Ishikawa (cell line): ENCODE measurements around the gene ZNF555.

ENCODE experiments used
- CEBPB ChIP-seq: IDR thresholded peaks from 2 replicates; pipeline ENCODE4 v1.6.1; 2012
- CREB1 ChIP-seq: IDR thresholded peaks from 2 replicates; pipeline ENCODE4 v1.6.1; 2012; ENCODE audit warnings: low read depth
- EGR1 ChIP-seq: IDR thresholded peaks from 2 replicates; pipeline ENCODE4 v1.6.1; 2012
- EP300 ChIP-seq: IDR thresholded peaks from 2 replicates; pipeline ENCODE4 v1.6.1; 2012; ENCODE audit warnings: borderline replicate concordance
- FOXM1 ChIP-seq: IDR thresholded peaks from 2 replicates; pipeline ENCODE4 v1.6.1; 2012; ENCODE audit warnings: low read depth, borderline replicate concordance
- MAX ChIP-seq: IDR thresholded peaks from 2 replicates; pipeline ENCODE4 v1.6.1; 2012
- NFIC ChIP-seq: IDR thresholded peaks from 2 replicates; pipeline ENCODE4 v1.6.1; 2012
- RAD21 ChIP-seq: IDR thresholded peaks from 2 replicates; pipeline ENCODE4 v1.6.1; 2012; ENCODE audit warnings: low read depth
- REST ChIP-seq: IDR thresholded peaks from 2 replicates; pipeline ENCODE4 v1.6.1; 2012; ENCODE audit warnings: low read depth, mild to moderate bottlenecking
- TAF1 ChIP-seq: IDR thresholded peaks from 2 replicates; pipeline ENCODE4 v1.6.1; 2012; ENCODE audit warnings: low read depth, mild to moderate bottlenecking
- TCF12 ChIP-seq: IDR thresholded peaks from 2 replicates; pipeline ENCODE4 v1.6.1; 2012; ENCODE audit warnings: low read depth
- TEAD4 ChIP-seq: IDR thresholded peaks from 2 replicates; pipeline ENCODE4 v1.6.1; 2012
- USF1 ChIP-seq: IDR thresholded peaks from 2 replicates; pipeline ENCODE4 v1.6.1; 2012
- YY1 ChIP-seq: IDR thresholded peaks from 2 replicates; pipeline ENCODE4 v1.6.1; 2012; ENCODE audit warnings: low read depth
- ZBTB7A ChIP-seq: IDR thresholded peaks from 2 replicates; pipeline ENCODE4 v1.6.1; 2012; ENCODE audit warnings: low read depth

Gene ZNF555

GRCh38 chr19:2798158-2798685 lies 43.1 kb upstream of the ZNF555 start:
- no peak for TF ChIP-seq TAF1
- no peak for TF ChIP-seq CREB1
- TF ChIP-seq CEBPB = no peak
- no peak for TF ChIP-seq TEAD4
- TF ChIP-seq ZBTB7A = no peak
- TF ChIP-seq MAX = no peak
- no peak for TF ChIP-seq RAD21
- no peak for TF ChIP-seq REST
- TF ChIP-seq NFIC = no peak
- TF ChIP-seq TCF12 = no peak
- TF ChIP-seq YY1 = no peak
- no peak for TF ChIP-seq FOXM1
- TF ChIP-seq EGR1 = no peak
- no peak for TF ChIP-seq EP300

GRCh38 chr19:2798733-2799132 lies 42.5 kb upstream of the ZNF555 start:
- no peak for TF ChIP-seq ZBTB7A
- TF ChIP-seq REST = no peak
- no peak for TF ChIP-seq TAF1

- TF ChIP-seq EP300 = no peak
- TF ChIP-seq CREB1 = no peak
- TF ChIP-seq NFIC = no peak
- TF ChIP-seq TEAD4 = no peak
- no peak for TF ChIP-seq REST
- TF ChIP-seq YY1 = no peak
- no peak for TF ChIP-seq TAF1
- TF ChIP-seq ZBTB7A = no peak
- no peak for TF ChIP-seq FOXM1
Observed at GRCh38 chr19:2799273-2800020, 41.8 kb upstream of the ZNF555 start.

- TF ChIP-seq USF1 = no peak
- no peak for TF ChIP-seq TCF12
- no peak for TF ChIP-seq TAF1
- TF ChIP-seq REST = no peak
Observed at GRCh38 chr19:2800506-2800905, 40.8 kb upstream of the ZNF555 start.

GRCh38 chr19:2802826-2803225 lies 38.4 kb upstream of the ZNF555 start:
- no peak for TF ChIP-seq FOXM1
- no peak for TF ChIP-seq TAF1
- no peak for TF ChIP-seq CEBPB
- TF ChIP-seq TCF12 = no peak
- TF ChIP-seq REST = no peak
- no peak for TF ChIP-seq EP300
- no peak for TF ChIP-seq MAX
- TF ChIP-seq CREB1 = no peak
- TF ChIP-seq YY1 = no peak
- no peak for TF ChIP-seq RAD21
- TF ChIP-seq NFIC = no peak
- TF ChIP-seq ZBTB7A = no peak
- no peak for TF ChIP-seq EGR1
- no peak for TF ChIP-seq TEAD4
- no peak for TF ChIP-seq USF1
